ENCODE measurements around the gene MAP3K19. TPM values are rescaled to one million over a fixed set of nuclear protein-coding genes. Genes with fewer than 3 reads are reported as not detected.

MAP3K19 gene
- total and polyA plus RNA-seq, 2 experiments from 2014 or later: not detected

GRCh38 chr2:134932864-134933526 is 114.3 kb downstream of the MAP3K19 start:
- no peak overlapping the region for H3K27ac Mint-ChIP-seq
- ATAC-seq (no peak), DNase-seq (ENCODE audit: low spot score) (no peak)
- no peaks in the 10 kb centered on the region for H3K9me2 ChIP-seq (ENCODE audit: insufficient read depth)
- no peaks in the 10 kb centered on the region for H3K9me3 Mint-ChIP-seq
- 0 out of 2 replicates have a peak overlapping the region, but pooled peaks have one; percentile 6 for H3K4me2 ChIP-seq
- peaks cover 100% of the 10 kb centered on the region for H3K79me2 ChIP-seq (replicated peaks; ENCODE audit: insufficient read depth)
- H3K36me3 ChIP-seq (ENCODE audit: insufficient read depth): peaks cover 6% of the 10 kb centered on the region; the same call in 1 of the 2 replicates
- H3K4me3 Mint-ChIP-seq: no peak overlapping the region
- H4K20me1 ChIP-seq (replicated peaks; ENCODE audit: insufficient read depth): peaks cover 52% of the 10 kb centered on the region
- H3K4me3 ChIP-seq: no peak overlapping the region
- peaks cover 5% of the 10 kb centered on the region for H3K27me3 Mint-ChIP-seq (ENCODE audit: insufficient read depth, low read depth, poor library complexity)
- H3F3A ChIP-seq (replicated peaks; ENCODE audit: low read depth): no peaks in the 10 kb centered on the region
- peaks cover 21% of the 10 kb centered on the region for H3K4me1 Mint-ChIP-seq
- no peaks in the 10 kb centered on the region for H3K27me3 ChIP-seq (ENCODE audit: insufficient read depth)
- H2AFZ ChIP-seq: no peak overlapping the region
- H3K27ac ChIP-seq (ENCODE audit: low read depth): no peak overlapping the region
- peaks cover 10% of the 10 kb centered on the region; the same call in 1 of the 2 replicates for H3K4me1 ChIP-seq (ENCODE audit: insufficient read depth)
- TF ChIP-seq, protein P1, sequence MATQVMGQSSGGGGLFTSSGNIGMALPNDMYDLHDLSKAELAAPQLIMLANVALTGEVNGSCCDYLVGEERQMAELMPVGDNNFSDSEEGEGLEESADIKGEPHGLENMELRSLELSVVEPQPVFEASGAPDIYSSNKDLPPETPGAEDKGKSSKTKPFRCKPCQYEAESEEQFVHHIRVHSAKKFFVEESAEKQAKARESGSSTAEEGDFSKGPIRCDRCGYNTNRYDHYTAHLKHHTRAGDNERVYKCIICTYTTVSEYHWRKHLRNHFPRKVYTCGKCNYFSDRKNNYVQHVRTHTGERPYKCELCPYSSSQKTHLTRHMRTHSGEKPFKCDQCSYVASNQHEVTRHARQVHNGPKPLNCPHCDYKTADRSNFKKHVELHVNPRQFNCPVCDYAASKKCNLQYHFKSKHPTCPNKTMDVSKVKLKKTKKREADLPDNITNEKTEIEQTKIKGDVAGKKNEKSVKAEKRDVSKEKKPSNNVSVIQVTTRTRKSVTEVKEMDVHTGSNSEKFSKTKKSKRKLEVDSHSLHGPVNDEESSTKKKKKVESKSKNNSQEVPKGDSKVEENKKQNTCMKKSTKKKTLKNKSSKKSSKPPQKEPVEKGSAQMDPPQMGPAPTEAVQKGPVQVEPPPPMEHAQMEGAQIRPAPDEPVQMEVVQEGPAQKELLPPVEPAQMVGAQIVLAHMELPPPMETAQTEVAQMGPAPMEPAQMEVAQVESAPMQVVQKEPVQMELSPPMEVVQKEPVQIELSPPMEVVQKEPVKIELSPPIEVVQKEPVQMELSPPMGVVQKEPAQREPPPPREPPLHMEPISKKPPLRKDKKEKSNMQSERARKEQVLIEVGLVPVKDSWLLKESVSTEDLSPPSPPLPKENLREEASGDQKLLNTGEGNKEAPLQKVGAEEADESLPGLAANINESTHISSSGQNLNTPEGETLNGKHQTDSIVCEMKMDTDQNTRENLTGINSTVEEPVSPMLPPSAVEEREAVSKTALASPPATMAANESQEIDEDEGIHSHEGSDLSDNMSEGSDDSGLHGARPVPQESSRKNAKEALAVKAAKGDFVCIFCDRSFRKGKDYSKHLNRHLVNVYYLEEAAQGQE (IDR thresholded peaks at IDR 0.05; ENCODE audit: unreplicated experiment): no peak
- TF ChIP-seq ZNF114 (CRISPR knock-in tag; IDR thresholded peaks at IDR 0.05): no peak
- peaks cover 24% of the 10 kb centered on the region; the same call in 2 of the 3 replicates for H3K36me3 Mint-ChIP-seq (ENCODE audit: low read depth)

DNA sequence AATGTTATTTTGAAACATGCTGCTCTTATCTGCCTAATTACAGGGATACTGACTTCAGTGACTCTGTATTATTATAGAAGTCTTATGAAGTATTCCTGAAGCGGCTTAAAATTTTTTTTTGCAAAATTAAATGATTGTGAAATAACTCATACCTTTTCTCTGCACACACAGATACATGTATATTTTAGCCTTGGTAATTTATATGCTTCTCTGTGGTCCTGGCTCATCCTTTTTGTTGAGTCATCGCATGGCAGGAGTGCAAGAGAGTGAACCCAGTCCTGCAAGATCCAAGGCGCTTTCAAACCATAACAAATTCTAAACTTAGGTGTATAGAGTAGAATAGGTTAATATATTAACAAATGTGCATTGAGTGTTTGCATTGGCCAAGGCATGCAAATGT is 120.1 kb downstream of the MAP3K19 start:
- no peak overlapping the region for H3K4me2 ChIP-seq
- no peak for DNase-seq (ENCODE audit: low spot score)
- Mint-ChIP-seq H3K9me3 (no peaks in the 10 kb centered on the region), H3K36me3 (ENCODE audit: low read depth) (peaks cover 18% of the 10 kb centered on the region; the same call in 2 of the 3 replicates), H3K27ac (peak overlapping the region; percentile 82; the same call in 1 of the 2 replicates), H3K4me1 (peaks cover 34% of the 10 kb centered on the region), H3K27me3 (ENCODE audit: insufficient read depth, low read depth, poor library complexity) (no peaks in the 10 kb centered on the region), H3K4me3 (no peak overlapping the region)
- H3K27me3 ChIP-seq (ENCODE audit: insufficient read depth): no peaks in the 10 kb centered on the region
- H2AFZ ChIP-seq: no peak overlapping the region
- H3K27ac ChIP-seq (ENCODE audit: low read depth): 0 out of 2 replicates have a peak overlapping the region, but pooled peaks have one; percentile 34
- peaks cover 69% of the 10 kb centered on the region for H4K20me1 ChIP-seq (replicated peaks; ENCODE audit: insufficient read depth)
- no peaks in the 10 kb centered on the region for H3K9me2 ChIP-seq (ENCODE audit: insufficient read depth)
- no peak for ATAC-seq
- peaks cover 100% of the 10 kb centered on the region for H3K79me2 ChIP-seq (replicated peaks; ENCODE audit: insufficient read depth)
- no peaks in the 10 kb centered on the region for H3F3A ChIP-seq (replicated peaks; ENCODE audit: low read depth)
- H3K4me3 ChIP-seq: no peak overlapping the region
- H3K36me3 ChIP-seq (ENCODE audit: insufficient read depth): no peaks in the 10 kb centered on the region
- peaks cover 27% of the 10 kb centered on the region for H3K4me1 ChIP-seq (ENCODE audit: insufficient read depth)
- TF ChIP-seq, protein P1 (IDR thresholded peaks at IDR 0.05; ENCODE audit: unreplicated experiment): no peak
- TF ChIP-seq JUNB (IDR thresholded peaks at IDR 0.05; ENCODE audit: unreplicated experiment) (no peak), ZNF331 (CRISPR knock-in tag; IDR thresholded peaks at IDR 0.05; ENCODE audit: low read depth) (no peak), STAT1 (IDR thresholded peaks at IDR 0.05; ENCODE audit: unreplicated experiment) (no peak), CREB1 (CRISPR knock-in tag; IDR thresholded peaks at IDR 0.05; ENCODE audit: low read depth) (no peak), NANOG (IDR thresholded peaks at IDR 0.05; ENCODE audit: borderline replicate concordance) (no peak), POLR2AphosphoS5 (IDR thresholded peaks at IDR 0.05; ENCODE audit: low read depth) (no peak)
- TF ChIP-seq, protein P2, sequence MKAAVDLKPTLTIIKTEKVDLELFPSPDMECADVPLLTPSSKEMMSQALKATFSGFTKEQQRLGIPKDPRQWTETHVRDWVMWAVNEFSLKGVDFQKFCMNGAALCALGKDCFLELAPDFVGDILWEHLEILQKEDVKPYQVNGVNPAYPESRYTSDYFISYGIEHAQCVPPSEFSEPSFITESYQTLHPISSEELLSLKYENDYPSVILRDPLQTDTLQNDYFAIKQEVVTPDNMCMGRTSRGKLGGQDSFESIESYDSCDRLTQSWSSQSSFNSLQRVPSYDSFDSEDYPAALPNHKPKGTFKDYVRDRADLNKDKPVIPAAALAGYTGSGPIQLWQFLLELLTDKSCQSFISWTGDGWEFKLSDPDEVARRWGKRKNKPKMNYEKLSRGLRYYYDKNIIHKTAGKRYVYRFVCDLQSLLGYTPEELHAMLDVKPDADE (IDR thresholded peaks at IDR 0.05): no peak
- TF ChIP-seq, protein P3, sequence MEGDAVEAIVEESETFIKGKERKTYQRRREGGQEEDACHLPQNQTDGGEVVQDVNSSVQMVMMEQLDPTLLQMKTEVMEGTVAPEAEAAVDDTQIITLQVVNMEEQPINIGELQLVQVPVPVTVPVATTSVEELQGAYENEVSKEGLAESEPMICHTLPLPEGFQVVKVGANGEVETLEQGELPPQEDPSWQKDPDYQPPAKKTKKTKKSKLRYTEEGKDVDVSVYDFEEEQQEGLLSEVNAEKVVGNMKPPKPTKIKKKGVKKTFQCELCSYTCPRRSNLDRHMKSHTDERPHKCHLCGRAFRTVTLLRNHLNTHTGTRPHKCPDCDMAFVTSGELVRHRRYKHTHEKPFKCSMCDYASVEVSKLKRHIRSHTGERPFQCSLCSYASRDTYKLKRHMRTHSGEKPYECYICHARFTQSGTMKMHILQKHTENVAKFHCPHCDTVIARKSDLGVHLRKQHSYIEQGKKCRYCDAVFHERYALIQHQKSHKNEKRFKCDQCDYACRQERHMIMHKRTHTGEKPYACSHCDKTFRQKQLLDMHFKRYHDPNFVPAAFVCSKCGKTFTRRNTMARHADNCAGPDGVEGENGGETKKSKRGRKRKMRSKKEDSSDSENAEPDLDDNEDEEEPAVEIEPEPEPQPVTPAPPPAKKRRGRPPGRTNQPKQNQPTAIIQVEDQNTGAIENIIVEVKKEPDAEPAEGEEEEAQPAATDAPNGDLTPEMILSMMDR (conservative IDR thresholded peaks at IDR 0.05; ENCODE audit: low read depth in 2 of 2): no peak

All from GM23338 (cell line).